ENCODE measurements around the gene RNF149. TPM values are rescaled to one million over a fixed set of nuclear protein-coding genes. Genes with fewer than 3 reads are reported as not detected.

RNF149 gene
- total and polyA plus RNA-seq, 2 experiments from 2014 or later, result 38.8 to 47.6 TPM

GRCh38 chr2:101300164-101300563, 8.3 kb downstream of the RNF149 start (continued):
- TF ChIP-seq CTCF (conservative IDR thresholded peaks at IDR 0.05; ENCODE audit: low read depth in 2 of 2), result no peak
- no peak for TF ChIP-seq STAT1 (IDR thresholded peaks at IDR 0.05; ENCODE audit: unreplicated experiment)
- TF ChIP-seq ZNF331 (CRISPR knock-in tag; IDR thresholded peaks at IDR 0.05; ENCODE audit: low read depth), result no peak

- TF ChIP-seq STAT1 (IDR thresholded peaks at IDR 0.05; ENCODE audit: unreplicated experiment) (no peak), POLR2AphosphoS5 (IDR thresholded peaks at IDR 0.05; ENCODE audit: low read depth) (no peak)
- TF ChIP-seq, protein P1, sequence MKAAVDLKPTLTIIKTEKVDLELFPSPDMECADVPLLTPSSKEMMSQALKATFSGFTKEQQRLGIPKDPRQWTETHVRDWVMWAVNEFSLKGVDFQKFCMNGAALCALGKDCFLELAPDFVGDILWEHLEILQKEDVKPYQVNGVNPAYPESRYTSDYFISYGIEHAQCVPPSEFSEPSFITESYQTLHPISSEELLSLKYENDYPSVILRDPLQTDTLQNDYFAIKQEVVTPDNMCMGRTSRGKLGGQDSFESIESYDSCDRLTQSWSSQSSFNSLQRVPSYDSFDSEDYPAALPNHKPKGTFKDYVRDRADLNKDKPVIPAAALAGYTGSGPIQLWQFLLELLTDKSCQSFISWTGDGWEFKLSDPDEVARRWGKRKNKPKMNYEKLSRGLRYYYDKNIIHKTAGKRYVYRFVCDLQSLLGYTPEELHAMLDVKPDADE (IDR thresholded peaks at IDR 0.05), result no peak
- TF ChIP-seq, protein P2, sequence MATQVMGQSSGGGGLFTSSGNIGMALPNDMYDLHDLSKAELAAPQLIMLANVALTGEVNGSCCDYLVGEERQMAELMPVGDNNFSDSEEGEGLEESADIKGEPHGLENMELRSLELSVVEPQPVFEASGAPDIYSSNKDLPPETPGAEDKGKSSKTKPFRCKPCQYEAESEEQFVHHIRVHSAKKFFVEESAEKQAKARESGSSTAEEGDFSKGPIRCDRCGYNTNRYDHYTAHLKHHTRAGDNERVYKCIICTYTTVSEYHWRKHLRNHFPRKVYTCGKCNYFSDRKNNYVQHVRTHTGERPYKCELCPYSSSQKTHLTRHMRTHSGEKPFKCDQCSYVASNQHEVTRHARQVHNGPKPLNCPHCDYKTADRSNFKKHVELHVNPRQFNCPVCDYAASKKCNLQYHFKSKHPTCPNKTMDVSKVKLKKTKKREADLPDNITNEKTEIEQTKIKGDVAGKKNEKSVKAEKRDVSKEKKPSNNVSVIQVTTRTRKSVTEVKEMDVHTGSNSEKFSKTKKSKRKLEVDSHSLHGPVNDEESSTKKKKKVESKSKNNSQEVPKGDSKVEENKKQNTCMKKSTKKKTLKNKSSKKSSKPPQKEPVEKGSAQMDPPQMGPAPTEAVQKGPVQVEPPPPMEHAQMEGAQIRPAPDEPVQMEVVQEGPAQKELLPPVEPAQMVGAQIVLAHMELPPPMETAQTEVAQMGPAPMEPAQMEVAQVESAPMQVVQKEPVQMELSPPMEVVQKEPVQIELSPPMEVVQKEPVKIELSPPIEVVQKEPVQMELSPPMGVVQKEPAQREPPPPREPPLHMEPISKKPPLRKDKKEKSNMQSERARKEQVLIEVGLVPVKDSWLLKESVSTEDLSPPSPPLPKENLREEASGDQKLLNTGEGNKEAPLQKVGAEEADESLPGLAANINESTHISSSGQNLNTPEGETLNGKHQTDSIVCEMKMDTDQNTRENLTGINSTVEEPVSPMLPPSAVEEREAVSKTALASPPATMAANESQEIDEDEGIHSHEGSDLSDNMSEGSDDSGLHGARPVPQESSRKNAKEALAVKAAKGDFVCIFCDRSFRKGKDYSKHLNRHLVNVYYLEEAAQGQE (IDR thresholded peaks at IDR 0.05; ENCODE audit: unreplicated experiment), result no peak
- peaks cover 98% of the 10 kb centered on the region for H3K79me2 ChIP-seq (replicated peaks; ENCODE audit: insufficient read depth)
- H3K27ac Mint-ChIP-seq, result peak overlapping the region; percentile 63
- DNase-seq (ENCODE audit: low spot score), result no peak
- no peak overlapping the region for H3K4me3 ChIP-seq
- no peaks in the 10 kb centered on the region for H3K27me3 ChIP-seq (ENCODE audit: insufficient read depth)
- ATAC-seq, result no peak
- peaks cover 2% of the 10 kb centered on the region for H3K27me3 Mint-ChIP-seq (ENCODE audit: insufficient read depth, low read depth, poor library complexity)
- peaks cover 4% of the 10 kb centered on the region; the same call in 1 of the 2 replicates for H3F3A ChIP-seq (replicated peaks; ENCODE audit: low read depth)
- H3K4me1 ChIP-seq (ENCODE audit: insufficient read depth), result peaks cover 2% of the 10 kb centered on the region; the same call in 1 of the 2 replicates
- no peak overlapping the region for H3K27ac ChIP-seq (ENCODE audit: low read depth)
- no peak overlapping the region for H3K4me3 Mint-ChIP-seq
- H2AFZ ChIP-seq, result no peak overlapping the region
- H3K4me2 ChIP-seq, result no peak overlapping the region
- no peaks in the 10 kb centered on the region for H3K9me3 Mint-ChIP-seq
- H4K20me1 ChIP-seq (replicated peaks; ENCODE audit: insufficient read depth), result peaks cover 47% of the 10 kb centered on the region
- H3K4me1 Mint-ChIP-seq, result peaks cover 9% of the 10 kb centered on the region
- peaks cover 3% of the 10 kb centered on the region; the same call in 1 of the 2 replicates for H3K36me3 ChIP-seq (ENCODE audit: insufficient read depth)
- H3K9me2 ChIP-seq (ENCODE audit: insufficient read depth), result no peaks in the 10 kb centered on the region
- peaks cover 4% of the 10 kb centered on the region for H3K36me3 Mint-ChIP-seq (ENCODE audit: low read depth)
These were observed 8.9 kb downstream of the RNF149 start for GRCh38 chr2:101299604-101300003.

- H3K9me3 Mint-ChIP-seq, result no peaks in the 10 kb centered on the region
- no peak overlapping the region for H3K4me2 ChIP-seq
- ATAC-seq (no peak), DNase-seq (ENCODE audit: low spot score) (no peak)
- H3K4me3 Mint-ChIP-seq, result no peak overlapping the region
- H4K20me1 ChIP-seq (replicated peaks; ENCODE audit: insufficient read depth), result peaks cover 35% of the 10 kb centered on the region; the same call in 1 of the 2 replicates
- H3K4me3 ChIP-seq, result no peak overlapping the region
- H3F3A ChIP-seq (replicated peaks; ENCODE audit: low read depth), result no peaks in the 10 kb centered on the region
- H3K4me1 Mint-ChIP-seq, result peaks cover 9% of the 10 kb centered on the region
- H3K4me1 ChIP-seq (ENCODE audit: insufficient read depth), result 0 out of 2 replicates have a peak, but pooled peaks cover 2% of the 10 kb centered on the region
- H3K27me3 ChIP-seq (ENCODE audit: insufficient read depth), result no peaks in the 10 kb centered on the region
- no peaks in the 10 kb centered on the region for H3K9me2 ChIP-seq (ENCODE audit: insufficient read depth)
- peaks cover 3% of the 10 kb centered on the region; the same call in 1 of the 2 replicates for H3K36me3 ChIP-seq (ENCODE audit: insufficient read depth)
- no peak overlapping the region for H3K27ac Mint-ChIP-seq
- no peak overlapping the region for H2AFZ ChIP-seq
- peaks cover 84% of the 10 kb centered on the region for H3K79me2 ChIP-seq (replicated peaks; ENCODE audit: insufficient read depth)
- H3K36me3 Mint-ChIP-seq (ENCODE audit: low read depth), result peaks cover 3% of the 10 kb centered on the region
- H3K27ac ChIP-seq (ENCODE audit: low read depth), result no peak overlapping the region
- H3K27me3 Mint-ChIP-seq (ENCODE audit: insufficient read depth, low read depth, poor library complexity), result no peaks in the 10 kb centered on the region
- TF ChIP-seq JUNB (IDR thresholded peaks at IDR 0.05; ENCODE audit: unreplicated experiment) (no peak), NANOG (IDR thresholded peaks at IDR 0.05; ENCODE audit: borderline replicate concordance) (no peak)
These were observed 11.1 kb downstream of the RNF149 start for GRCh38 chr2:101297383-101297782.
